Esophagus muscularis mucosa (tissue), 4 donors: ENCODE results near the gene SS18L1. TPM values are rescaled to one million over a fixed set of nuclear protein-coding genes. Genes with fewer than 3 reads are reported as not detected.

Experiments used
- DNase-seq: peaks from one replicate; pipeline ENCODE4 v3.0.0-alpha.2; 2017; ENCODE audit errors: extremely low spot score
- H3K27ac ChIP-seq, 4 donors: fragments of 200-600 bp; sonication (generic); replicated peaks in 1 of 4; 1 replicate in 3 of 4; 2 replicates in 1 of 4; pipeline ENCODE4 v1.5.1; 2016 to 2019; ENCODE audit warnings: mild to moderate bottlenecking in 1 of 4
- H3K27me3 ChIP-seq, 4 donors: fragments of 200-600 bp; sonication (generic); one replicate each; pipeline versions ENCODE4 v1.5.1 to v1.6.0; 2016 to 2019
- H3K36me3 ChIP-seq, 4 donors: fragments of 200-600 bp; sonication (generic); one replicate each; pipeline ENCODE4 v1.5.1; 2016 to 2019
- H3K4me1 ChIP-seq, 4 donors: fragments of 200-600 bp; sonication (generic); one replicate each; pipeline ENCODE4 v1.5.1; 2016 to 2019
- H3K4me3 ChIP-seq, 4 donors: fragments of 200-600 bp; sonication (generic); 1 replicate in 2 of 4; 2 replicates in 2 of 4; pipeline ENCODE4 v1.5.1; 2016 to 2019; ENCODE audit warnings: mild to moderate bottlenecking in 4 of 4, moderate library complexity in 1 of 4
- H3K9me3 ChIP-seq, 4 donors: fragments of 200-600 bp; sonication (generic); 1 replicate in 3 of 4; 2 replicates in 1 of 4; pipeline ENCODE4 v1.5.1; 2016 to 2019
- CTCF ChIP-seq, 3 experiments: fragments of 200-600 bp in 2 of 3; fragments of 450-650 bp in 1 of 3; sonication (generic) in 2 of 3; IDR thresholded peaks; one replicate each; pipeline ENCODE4 v1.5.1; 2017 to 2019; ENCODE audit warnings: antibody characterized with exemption in 3 of 3, mild to moderate bottlenecking in 2 of 3, moderate library complexity in 1 of 3
- EP300 ChIP-seq: sonication (generic); formaldehyde crosslinking; IDR thresholded peaks from one replicate; pipeline ENCODE4 v1.6.1; 2017; ENCODE audit warnings: antibody characterized with exemption
- POLR2A ChIP-seq: fragments of 450-650 bp; IDR thresholded peaks from one replicate; pipeline ENCODE4 v1.6.1; 2017; ENCODE audit warnings: antibody characterized with exemption, moderate library complexity, mild to moderate bottlenecking, low read depth
- POLR2AphosphoS5 ChIP-seq, 2 donors: sonication (generic); formaldehyde crosslinking; IDR thresholded peaks; one replicate each; pipeline ENCODE4 v1.6.1; 2017; ENCODE audit warnings: antibody characterized with exemption in 2 of 2
- WGBS: methylation state at CpG from one replicate; pipeline ENCODE4 v1.1.5; 2018; 5-methylcytosine and 5-hydroxymethylcytosine counted together
- intact Hi-C: fragments of 100-400 bp; cut with DNase I; formaldehyde crosslinking; loops from one replicate; pipeline ENCODE4 v1.15.1; 2023
- total RNA-seq, 4 donors: library from RNA; depleted of rRNA; stranded (reverse); fragments of >200 nt; gene quantifications; one replicate each; pipeline versions ENCODE4 v1.1.0 to v1.2.1, GENCODE V29; 2016

SS18L1 gene
- total RNA-seq, 4 donors from 2014 or later: 9.1 to 13.3 (median 10.8) TPM

- Histone ChIP-seq H3K27ac (no peak overlapping the region), H3K4me3 (no peak overlapping the region), H3K36me3 (peaks cover 7 to 59% (median 37%) of the 10 kb centered on the region in 4 donors), H3K4me1 (peaks cover 11 to 20% (median 15%) of the 10 kb centered on the region in 4 donors), H3K9me3 (no peaks in the 10 kb centered on the region), H3K27me3 (no peaks in the 10 kb centered on the region)
- no peak for TF ChIP-seq EP300
- TF ChIP-seq CTCF (IDR thresholded peaks at IDR 0.05): no peak
- no peak for TF ChIP-seq POLR2A
- no peak for TF ChIP-seq POLR2AphosphoS5 (IDR thresholded peaks at IDR 0.05)
- intact Hi-C loops: loop anchor here (5.0 kb wide), 1 partner anchor 144 kb away; no protein-coding TSS in a partner anchor
- no peak for DNase-seq
- 94% methylated on average over 3 of the region's 3 CpGs for WGBS
Observed at GRCh38 chr20:62156254-62156556, 12.6 kb downstream of the SS18L1 start.

- WGBS: 51% methylated on average over 13 of the region's 24 CpGs
- Histone ChIP-seq H3K4me1 (peaks cover 11 to 18% (median 14%) of the 10 kb centered on the region in 4 donors), H3K4me3 (no peak overlapping the region), H3K9me3 (no peaks in the 10 kb centered on the region), H3K27ac (no peak overlapping the region), H3K27me3 (no peaks in the 10 kb centered on the region), H3K36me3 (peaks cover 13 to 65% (median 43%) of the 10 kb centered on the region in 4 donors)
- no peak for DNase-seq
- intact Hi-C loops: loop anchor here (5.0 kb wide), 1 partner anchor 144 kb away; no protein-coding TSS in a partner anchor
- TF ChIP-seq CTCF (IDR thresholded peaks at IDR 0.05) (peak; percentile 46 to 75 (median 53)), POLR2AphosphoS5 (IDR thresholded peaks at IDR 0.05) (no peak), EP300 (no peak), POLR2A (no peak)
Observed at GRCh38 chr20:62156592-62157386, 13.2 kb downstream of the SS18L1 start.

- peaks cover 11 to 18% (median 14%) of the 10 kb centered on the region in 4 donors for H3K4me1 ChIP-seq
- H3K27ac ChIP-seq: no peak overlapping the region
- 79% methylated on average over 12 of the region's 25 CpGs for WGBS
Observed at GRCh38 chr20:62157387-62158087, 14.0 kb downstream of the SS18L1 start.

GRCh38 chr20:62158088-62158400, 14.5 kb downstream of the SS18L1 start:
- intact Hi-C loops: loop anchor here (5.0 kb wide), 1 partner anchor 146 kb away; no protein-coding TSS in a partner anchor
- Histone ChIP-seq H3K27ac (no peak overlapping the region), H3K9me3 (no peaks in the 10 kb centered on the region), H3K4me1 (peaks cover 11 to 18% (median 14%) of the 10 kb centered on the region in 4 donors), H3K4me3 (no peak overlapping the region), H3K36me3 (peaks cover 23 to 67% (median 49%) of the 10 kb centered on the region in 4 donors), H3K27me3 (no peaks in the 10 kb centered on the region)
- TF ChIP-seq POLR2A: no peak
- WGBS: 94% methylated on average over 10 of the region's 12 CpGs
- no peak for DNase-seq

More at GRCh38 chr20:62157387-62158087, 14.0 kb downstream of the SS18L1 start:
- no peak overlapping the region for H3K4me3 ChIP-seq
- TF ChIP-seq CTCF (IDR thresholded peaks at IDR 0.05) (no peak), POLR2AphosphoS5 (IDR thresholded peaks at IDR 0.05) (no peak), POLR2A (no peak), EP300 (no peak)
- peaks cover 18 to 67% (median 47%) of the 10 kb centered on the region in 4 donors for H3K36me3 ChIP-seq
- H3K9me3 ChIP-seq: no peaks in the 10 kb centered on the region
- intact Hi-C loops: loop anchor here (5.0 kb wide), 1 partner anchor 145 kb away; no protein-coding TSS in a partner anchor
- DNase-seq: no peak
- H3K27me3 ChIP-seq: no peaks in the 10 kb centered on the region

- intact Hi-C loops: loop anchor here (5.0 kb wide), 1 partner anchor 146 kb away; no protein-coding TSS in a partner anchor
- no peak for DNase-seq
- Histone ChIP-seq H3K36me3 (peaks cover 28 to 67% (median 54%) of the 10 kb centered on the region in 4 donors), H3K4me3 (no peak overlapping the region), H3K4me1 (peaks cover 11 to 18% (median 14%) of the 10 kb centered on the region in 4 donors), H3K27ac (no peak overlapping the region), H3K27me3 (no peaks in the 10 kb centered on the region), H3K9me3 (no peaks in the 10 kb centered on the region)
- no peak for TF ChIP-seq POLR2A
- TF ChIP-seq EP300: no peak
- no peak for TF ChIP-seq CTCF (IDR thresholded peaks at IDR 0.05)
- no peak for TF ChIP-seq POLR2AphosphoS5 (IDR thresholded peaks at IDR 0.05)
- WGBS: 88% methylated on average over 14 of the region's 22 CpGs
Observed at GRCh38 chr20:62158541-62158940, 15.0 kb downstream of the SS18L1 start.
